ENCODE results near the gene ERCC6L2. TPM values are rescaled to one million over a fixed set of nuclear protein-coding genes. Genes with fewer than 3 reads are reported as not detected.
A peak's percentile ranks its signal among the peaks of the same experiment; 100 is the strongest.

ERCC6L2 gene
- total RNA-seq, 1 donor from 2014 or later: 35.8 TPM

DNA sequence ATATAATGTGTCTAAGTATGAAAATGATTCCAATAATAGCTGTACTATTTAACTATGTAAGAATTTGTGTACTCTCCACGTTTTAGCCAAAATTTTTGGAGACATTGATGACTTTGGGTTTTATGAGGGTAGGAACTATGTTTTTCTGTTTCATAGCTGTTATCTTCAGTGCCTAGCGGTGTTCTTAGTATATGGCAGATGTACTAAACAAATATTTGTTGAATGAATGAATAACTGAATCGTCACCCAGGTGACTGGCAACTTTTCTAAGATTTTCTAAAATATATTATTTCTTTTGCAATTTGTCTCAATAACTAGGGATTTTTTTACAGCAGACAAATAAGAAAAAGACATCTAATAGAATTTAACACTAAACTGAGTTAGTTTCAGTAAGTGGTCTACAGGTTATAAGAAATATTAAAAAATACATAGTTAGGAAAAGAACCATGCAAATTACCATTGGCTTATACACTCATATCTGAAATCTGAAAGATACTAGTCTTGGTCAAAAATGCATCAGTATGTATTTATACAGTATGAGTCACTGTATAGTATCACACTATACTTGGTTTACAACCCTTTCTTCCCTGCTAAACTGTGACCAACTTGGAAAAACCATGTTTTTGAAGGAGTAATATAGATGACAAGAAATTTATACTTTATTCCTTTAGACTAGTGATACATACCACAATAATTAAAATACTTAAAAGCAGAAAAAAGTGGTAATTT is 10.5 kb upstream of the ERCC6L2 start:
- no peaks in the 10 kb centered on the region for H3K27me3 Mint-ChIP-seq (ENCODE audit: low read depth)
- TF ChIP-seq, protein P1, sequence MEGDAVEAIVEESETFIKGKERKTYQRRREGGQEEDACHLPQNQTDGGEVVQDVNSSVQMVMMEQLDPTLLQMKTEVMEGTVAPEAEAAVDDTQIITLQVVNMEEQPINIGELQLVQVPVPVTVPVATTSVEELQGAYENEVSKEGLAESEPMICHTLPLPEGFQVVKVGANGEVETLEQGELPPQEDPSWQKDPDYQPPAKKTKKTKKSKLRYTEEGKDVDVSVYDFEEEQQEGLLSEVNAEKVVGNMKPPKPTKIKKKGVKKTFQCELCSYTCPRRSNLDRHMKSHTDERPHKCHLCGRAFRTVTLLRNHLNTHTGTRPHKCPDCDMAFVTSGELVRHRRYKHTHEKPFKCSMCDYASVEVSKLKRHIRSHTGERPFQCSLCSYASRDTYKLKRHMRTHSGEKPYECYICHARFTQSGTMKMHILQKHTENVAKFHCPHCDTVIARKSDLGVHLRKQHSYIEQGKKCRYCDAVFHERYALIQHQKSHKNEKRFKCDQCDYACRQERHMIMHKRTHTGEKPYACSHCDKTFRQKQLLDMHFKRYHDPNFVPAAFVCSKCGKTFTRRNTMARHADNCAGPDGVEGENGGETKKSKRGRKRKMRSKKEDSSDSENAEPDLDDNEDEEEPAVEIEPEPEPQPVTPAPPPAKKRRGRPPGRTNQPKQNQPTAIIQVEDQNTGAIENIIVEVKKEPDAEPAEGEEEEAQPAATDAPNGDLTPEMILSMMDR (IDR thresholded peaks at IDR 0.05): no peak
- H3K27ac Mint-ChIP-seq (ENCODE audit: unreplicated experiment): no peak overlapping the region
- H3K36me3 Mint-ChIP-seq (ENCODE audit: low read depth): peaks cover 12% of the 10 kb centered on the region
- H3K4me3 Mint-ChIP-seq (ENCODE audit: unreplicated experiment): no peak overlapping the region
- DNase-seq (ENCODE audit: low spot score): no peak
- peaks cover 19% of the 10 kb centered on the region for H3K9me3 Mint-ChIP-seq (ENCODE audit: low read depth)
- no peaks in the 10 kb centered on the region for H3K4me1 Mint-ChIP-seq (ENCODE audit: low read depth)

GRCh38 chr9:95870352-95870751 is 5.1 kb upstream of the ERCC6L2 start:
- Mint-ChIP-seq H3K9me3 (ENCODE audit: low read depth) (no peaks in the 10 kb centered on the region), H3K36me3 (ENCODE audit: low read depth) (peaks cover 3% of the 10 kb centered on the region), H3K27me3 (ENCODE audit: low read depth) (no peaks in the 10 kb centered on the region), H3K27ac (ENCODE audit: unreplicated experiment) (no peak overlapping the region), H3K4me3 (ENCODE audit: unreplicated experiment) (no peak overlapping the region), H3K4me1 (ENCODE audit: low read depth) (peaks cover 11% of the 10 kb centered on the region)
- DNase-seq (ENCODE audit: low spot score): no peak
- TF ChIP-seq, protein P1 (IDR thresholded peaks at IDR 0.05): no peak

DNA sequence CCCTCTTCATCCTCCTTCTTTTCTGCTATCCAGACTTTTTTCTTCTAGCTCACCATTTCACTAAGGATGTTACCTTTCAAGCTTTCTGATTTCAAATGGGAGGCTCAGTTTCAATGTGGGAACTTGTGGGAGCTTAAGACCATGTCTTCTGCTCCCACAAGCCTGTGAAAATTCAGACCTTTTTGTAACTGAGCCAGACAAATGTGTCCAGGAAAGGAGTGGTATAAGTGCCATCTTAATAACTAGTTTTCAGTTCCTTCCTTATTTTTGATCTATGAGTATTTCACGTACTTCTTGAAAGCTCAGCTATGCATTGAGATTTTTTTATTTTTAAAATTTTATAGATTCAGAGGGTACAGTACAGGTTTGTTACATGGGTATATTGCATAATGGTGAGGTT is 4.6 kb upstream of the ERCC6L2 start:
- TF ChIP-seq, protein P1 (IDR thresholded peaks at IDR 0.05): no peak
- no peak for DNase-seq (ENCODE audit: low spot score)

DNA sequence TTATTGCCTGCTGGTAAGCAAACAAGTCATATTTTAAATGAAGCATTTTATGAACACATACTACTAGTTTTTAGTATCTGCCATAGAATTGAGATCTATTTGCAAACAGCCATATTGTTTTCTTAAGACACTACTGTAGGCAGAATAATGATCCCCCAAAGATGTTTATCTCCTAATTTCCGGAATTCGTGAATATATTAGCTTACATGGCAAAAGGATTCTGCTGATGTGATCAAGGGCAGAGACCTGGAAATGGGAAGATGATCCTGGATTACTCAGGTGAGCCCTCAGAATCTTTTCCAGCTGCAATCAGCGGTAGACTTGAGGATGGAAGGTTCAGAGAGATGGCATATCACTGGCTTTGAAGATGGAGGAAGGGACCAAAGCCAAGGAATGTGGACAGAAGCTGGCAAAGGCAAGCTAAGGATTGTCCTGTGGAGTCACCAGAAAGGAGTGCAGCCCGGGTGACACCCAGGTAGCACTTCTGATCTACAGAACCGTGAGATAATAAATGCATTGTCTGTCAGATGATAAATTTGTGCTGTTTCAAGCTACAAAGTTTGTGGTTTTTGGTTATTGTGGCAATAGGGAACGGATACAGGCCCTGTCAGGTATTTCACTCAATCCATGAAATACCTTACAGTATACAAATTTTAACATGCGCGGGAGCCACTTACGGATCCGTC is 1.0 kb upstream of the ERCC6L2 start:
- H3K27ac Mint-ChIP-seq (ENCODE audit: unreplicated experiment): no peak overlapping the region
- no peak for DNase-seq (ENCODE audit: low spot score)
- no peaks in the 10 kb centered on the region for H3K27me3 Mint-ChIP-seq (ENCODE audit: low read depth)
- H3K4me3 Mint-ChIP-seq (ENCODE audit: unreplicated experiment): no peak overlapping the region
- peaks cover 3% of the 10 kb centered on the region for H3K36me3 Mint-ChIP-seq (ENCODE audit: low read depth)
- no peaks in the 10 kb centered on the region for H3K9me3 Mint-ChIP-seq (ENCODE audit: low read depth)
- TF ChIP-seq, protein P1 (IDR thresholded peaks at IDR 0.05): no peak
- peaks cover 22% of the 10 kb centered on the region for H3K4me1 Mint-ChIP-seq (ENCODE audit: low read depth)

More for the DNA sequence above, 4.6 kb upstream of the ERCC6L2 start:
- Mint-ChIP-seq H3K4me1 (ENCODE audit: low read depth) (peaks cover 11% of the 10 kb centered on the region), H3K9me3 (ENCODE audit: low read depth) (no peaks in the 10 kb centered on the region), H3K4me3 (ENCODE audit: unreplicated experiment) (no peak overlapping the region), H3K27ac (ENCODE audit: unreplicated experiment) (no peak overlapping the region), H3K27me3 (ENCODE audit: low read depth) (no peaks in the 10 kb centered on the region), H3K36me3 (ENCODE audit: low read depth) (peaks cover 3% of the 10 kb centered on the region)

GRCh38 chr9:95874989-95875304 is 544 bp upstream of the ERCC6L2 start:
- Mint-ChIP-seq H3K4me1 (ENCODE audit: low read depth) (peaks cover 27% of the 10 kb centered on the region), H3K27ac (ENCODE audit: unreplicated experiment) (no peak overlapping the region)

More at GRCh38 chr9:95874989-95875304, 544 bp upstream of the ERCC6L2 start:
- TF ChIP-seq, protein P1 (IDR thresholded peaks at IDR 0.05): peak; percentile 21
- H3K4me3 Mint-ChIP-seq (ENCODE audit: unreplicated experiment): no peak overlapping the region
- no peak for DNase-seq (ENCODE audit: low spot score)
- H3K9me3 Mint-ChIP-seq (ENCODE audit: low read depth): no peaks in the 10 kb centered on the region
- no peaks in the 10 kb centered on the region for H3K27me3 Mint-ChIP-seq (ENCODE audit: low read depth)
- H3K36me3 Mint-ChIP-seq (ENCODE audit: low read depth): peaks cover 3% of the 10 kb centered on the region

All from chondrocyte (in vitro differentiated cells).